Measurements from ENCODE around the gene GAB1.

Gene GAB1

GRCh38 chr4:143382596-143382995 lies 45.9 kb downstream of the GAB1 start:
- Histone ChIP-seq H3K27me3 (ENCODE audit: control insufficient read depth in 2 of 2, insufficient read depth in 2 of 2, low read length in 2 of 2) (no peaks in the 10 kb centered on the region), H3K4me1 (ENCODE audit: control insufficient read depth in 2 of 2, insufficient read depth in 2 of 2, low read length in 2 of 2) (peaks cover 17 to 35% of the 10 kb centered on the region in 2 donors), H3K27ac (ENCODE audit: low read depth in 2 of 2, low read length in 2 of 2) (peak overlapping the region; percentile 27 to 54), H3K9ac (ENCODE audit: low read depth in 1 of 2, low read length in 2 of 2) (no peak overlapping the region), H3K9me3 (ENCODE audit: control insufficient read depth in 2 of 2, low read length in 2 of 2) (no peaks in the 10 kb centered on the region), H3K4me3 (ENCODE audit: low read length in 2 of 2) (no peak overlapping the region), H3K36me3 (ENCODE audit: control insufficient read depth in 2 of 2, insufficient read depth in 2 of 2, low read length in 2 of 2) (no peaks in the 10 kb centered on the region)

GRCh38 chr4:143383005-143383574 lies 46.4 kb downstream of the GAB1 start:
- H3K4me3 ChIP-seq (ENCODE audit: low read length in 2 of 2), result no peak overlapping the region
- no peaks in the 10 kb centered on the region for H3K27me3 ChIP-seq (ENCODE audit: control insufficient read depth in 2 of 2, insufficient read depth in 2 of 2, low read length in 2 of 2)
- no peaks in the 10 kb centered on the region for H3K9me3 ChIP-seq (ENCODE audit: control insufficient read depth in 2 of 2, low read length in 2 of 2)
- peak overlapping the region in 1 of 2 donors; percentile 27 for H3K27ac ChIP-seq (ENCODE audit: low read depth in 2 of 2, low read length in 2 of 2)
- H3K36me3 ChIP-seq (ENCODE audit: control insufficient read depth in 2 of 2, insufficient read depth in 2 of 2, low read length in 2 of 2), result no peaks in the 10 kb centered on the region
- no peak overlapping the region for H3K9ac ChIP-seq (ENCODE audit: low read depth in 1 of 2, low read length in 2 of 2)
- H3K4me1 ChIP-seq (ENCODE audit: control insufficient read depth in 2 of 2, insufficient read depth in 2 of 2, low read length in 2 of 2), result peaks cover 17 to 36% of the 10 kb centered on the region in 2 donors

DNA sequence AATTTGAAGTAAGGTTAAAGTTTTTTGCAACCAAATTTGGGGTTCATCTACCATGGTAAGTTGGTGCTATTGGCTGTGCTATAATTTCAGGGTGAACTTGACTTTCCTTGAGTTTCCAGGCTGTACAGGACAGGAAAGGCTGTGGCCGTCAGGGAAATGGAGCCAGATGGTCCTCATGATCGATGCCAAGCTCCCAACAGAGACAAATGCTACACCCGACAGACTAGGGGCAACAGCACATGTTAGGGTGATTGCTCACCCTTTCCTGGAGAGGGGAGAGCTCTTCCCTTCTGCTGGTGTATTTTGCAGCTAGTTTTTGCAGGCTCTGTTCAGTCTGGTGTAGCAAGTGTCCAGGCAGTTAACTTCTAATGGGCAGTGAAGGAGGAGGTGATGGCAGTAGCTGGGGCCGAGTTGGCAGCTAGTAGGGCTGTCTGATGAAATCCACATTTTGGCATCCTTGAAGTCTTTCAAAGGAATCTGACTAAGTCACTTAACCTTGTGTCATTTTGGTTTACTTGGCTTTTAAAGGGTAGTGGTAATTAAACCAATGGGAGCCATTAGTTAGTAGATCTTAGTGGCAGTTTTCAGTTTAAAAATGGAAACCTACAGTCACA lies 47.8 kb downstream of the GAB1 start:
- no peaks in the 10 kb centered on the region for H3K27me3 ChIP-seq (ENCODE audit: control insufficient read depth in 2 of 2, insufficient read depth in 2 of 2, low read length in 2 of 2)
- H3K9me3 ChIP-seq (ENCODE audit: control insufficient read depth in 2 of 2, low read length in 2 of 2), result no peaks in the 10 kb centered on the region
- H3K36me3 ChIP-seq (ENCODE audit: control insufficient read depth in 2 of 2, insufficient read depth in 2 of 2, low read length in 2 of 2), result no peaks in the 10 kb centered on the region
- H3K4me3 ChIP-seq (ENCODE audit: low read length in 2 of 2), result no peak overlapping the region
- H3K27ac ChIP-seq (ENCODE audit: low read depth in 2 of 2, low read length in 2 of 2), result no peak overlapping the region
- H3K4me1 ChIP-seq (ENCODE audit: control insufficient read depth in 2 of 2, insufficient read depth in 2 of 2, low read length in 2 of 2), result peaks cover 17 to 38% of the 10 kb centered on the region in 2 donors
- H3K9ac ChIP-seq (ENCODE audit: low read depth in 1 of 2, low read length in 2 of 2), result no peak overlapping the region

GRCh38 chr4:143386812-143387211 lies 50.1 kb downstream of the GAB1 start:
- Histone ChIP-seq H3K4me1 (ENCODE audit: control insufficient read depth in 2 of 2, insufficient read depth in 2 of 2, low read length in 2 of 2) (peaks cover 9 to 29% of the 10 kb centered on the region in 2 donors), H3K4me3 (ENCODE audit: low read length in 2 of 2) (no peak overlapping the region), H3K9ac (ENCODE audit: low read depth in 1 of 2, low read length in 2 of 2) (no peak overlapping the region), H3K27ac (ENCODE audit: low read depth in 2 of 2, low read length in 2 of 2) (no peak overlapping the region), H3K9me3 (ENCODE audit: control insufficient read depth in 2 of 2, low read length in 2 of 2) (no peaks in the 10 kb centered on the region), H3K27me3 (ENCODE audit: control insufficient read depth in 2 of 2, insufficient read depth in 2 of 2, low read length in 2 of 2) (no peaks in the 10 kb centered on the region), H3K36me3 (ENCODE audit: control insufficient read depth in 2 of 2, insufficient read depth in 2 of 2, low read length in 2 of 2) (no peaks in the 10 kb centered on the region)

DNA sequence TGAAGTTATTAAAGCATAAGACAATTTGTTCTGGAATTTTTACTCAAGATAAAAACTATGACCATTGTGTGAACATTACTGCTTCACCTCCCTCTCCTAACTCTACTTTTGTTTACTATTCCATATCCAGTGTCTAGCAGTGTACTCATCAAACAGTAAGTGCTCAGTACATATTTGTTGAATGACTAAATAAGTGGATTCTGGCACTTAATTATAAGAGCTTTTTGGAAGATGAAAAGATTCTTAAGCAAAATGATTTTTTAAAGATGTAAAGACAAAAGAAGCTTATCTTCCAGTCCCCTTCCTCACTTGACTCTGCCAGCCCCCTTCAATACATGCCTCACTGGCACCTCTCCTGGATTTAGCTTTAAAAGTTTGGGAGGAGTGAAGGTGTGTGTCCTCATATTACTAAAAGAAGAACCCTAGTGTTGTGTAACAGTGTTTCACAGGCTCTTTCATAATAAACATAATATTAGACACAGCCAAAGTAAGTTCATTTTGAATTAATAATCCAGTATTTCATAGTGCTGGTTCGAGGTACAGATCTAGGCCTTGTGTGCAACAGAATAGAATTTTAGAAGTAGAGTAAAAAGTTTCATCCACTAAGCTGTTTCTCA lies 53.0 kb downstream of the GAB1 start:
- no peaks in the 10 kb centered on the region for H3K9me3 ChIP-seq (ENCODE audit: control insufficient read depth in 2 of 2, low read length in 2 of 2)
- H3K4me1 ChIP-seq (ENCODE audit: control insufficient read depth in 2 of 2, insufficient read depth in 2 of 2, low read length in 2 of 2), result peaks cover 0 to 13% of the 10 kb centered on the region in 2 donors
- H3K4me3 ChIP-seq (ENCODE audit: low read length in 2 of 2), result no peak overlapping the region
- H3K27me3 ChIP-seq (ENCODE audit: control insufficient read depth in 2 of 2, insufficient read depth in 2 of 2, low read length in 2 of 2), result no peaks in the 10 kb centered on the region
- H3K27ac ChIP-seq (ENCODE audit: low read depth in 2 of 2, low read length in 2 of 2), result no peak overlapping the region
- H3K9ac ChIP-seq (ENCODE audit: low read depth in 1 of 2, low read length in 2 of 2), result no peak overlapping the region
- no peaks in the 10 kb centered on the region for H3K36me3 ChIP-seq (ENCODE audit: control insufficient read depth in 2 of 2, insufficient read depth in 2 of 2, low read length in 2 of 2)

DNA sequence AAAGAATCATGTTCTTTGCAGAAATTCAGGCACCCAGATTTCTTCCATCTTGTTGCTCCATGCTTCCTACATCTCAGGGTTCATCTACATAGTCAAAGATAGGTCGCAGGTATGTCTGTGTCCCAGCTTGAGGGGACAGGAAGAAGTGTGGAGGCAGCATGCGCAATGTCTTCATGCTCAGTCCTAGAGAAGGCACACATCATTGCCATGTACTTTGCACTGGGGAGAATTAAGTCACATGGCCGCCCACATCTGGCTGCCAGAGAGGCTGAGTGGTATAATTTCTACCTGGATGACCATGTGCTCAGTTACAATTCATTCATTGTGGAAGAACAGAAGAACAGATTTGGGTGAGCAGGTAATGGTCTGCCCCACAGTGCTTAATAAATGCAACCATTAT lies 54.1 kb downstream of the GAB1 start:
- no peak overlapping the region for H3K27ac ChIP-seq (ENCODE audit: low read depth in 2 of 2, low read length in 2 of 2)
- no peak overlapping the region for H3K4me3 ChIP-seq (ENCODE audit: low read length in 2 of 2)
- H3K9me3 ChIP-seq (ENCODE audit: control insufficient read depth in 2 of 2, low read length in 2 of 2), result no peaks in the 10 kb centered on the region
- no peak overlapping the region for H3K9ac ChIP-seq (ENCODE audit: low read depth in 1 of 2, low read length in 2 of 2)
- H3K4me1 ChIP-seq (ENCODE audit: control insufficient read depth in 2 of 2, insufficient read depth in 2 of 2, low read length in 2 of 2), result peaks cover 0 to 13% of the 10 kb centered on the region in 2 donors
- H3K27me3 ChIP-seq (ENCODE audit: control insufficient read depth in 2 of 2, insufficient read depth in 2 of 2, low read length in 2 of 2), result no peaks in the 10 kb centered on the region
- H3K36me3 ChIP-seq (ENCODE audit: control insufficient read depth in 2 of 2, insufficient read depth in 2 of 2, low read length in 2 of 2), result peaks cover 0 to under 1% of the 10 kb centered on the region in 2 donors

GRCh38 chr4:143391261-143391660 lies 54.6 kb downstream of the GAB1 start:
- Histone ChIP-seq H3K9me3 (ENCODE audit: control insufficient read depth in 2 of 2, low read length in 2 of 2) (no peaks in the 10 kb centered on the region), H3K9ac (ENCODE audit: low read depth in 1 of 2, low read length in 2 of 2) (no peak overlapping the region), H3K4me3 (ENCODE audit: low read length in 2 of 2) (no peak overlapping the region), H3K36me3 (ENCODE audit: control insufficient read depth in 2 of 2, insufficient read depth in 2 of 2, low read length in 2 of 2) (peaks cover 0 to 4% of the 10 kb centered on the region in 2 donors), H3K27ac (ENCODE audit: low read depth in 2 of 2, low read length in 2 of 2) (no peak overlapping the region), H3K27me3 (ENCODE audit: control insufficient read depth in 2 of 2, insufficient read depth in 2 of 2, low read length in 2 of 2) (no peaks in the 10 kb centered on the region), H3K4me1 (ENCODE audit: control insufficient read depth in 2 of 2, insufficient read depth in 2 of 2, low read length in 2 of 2) (peaks cover 0 to 13% of the 10 kb centered on the region in 2 donors)

GRCh38 chr4:143391895-143392294 lies 55.2 kb downstream of the GAB1 start:
- no peak overlapping the region for H3K27ac ChIP-seq (ENCODE audit: low read depth in 2 of 2, low read length in 2 of 2)
- no peaks in the 10 kb centered on the region for H3K9me3 ChIP-seq (ENCODE audit: control insufficient read depth in 2 of 2, low read length in 2 of 2)
- H3K36me3 ChIP-seq (ENCODE audit: control insufficient read depth in 2 of 2, insufficient read depth in 2 of 2, low read length in 2 of 2), result peaks cover 0 to 4% of the 10 kb centered on the region in 2 donors
- no peak overlapping the region for H3K4me3 ChIP-seq (ENCODE audit: low read length in 2 of 2)
- no peak overlapping the region for H3K9ac ChIP-seq (ENCODE audit: low read depth in 1 of 2, low read length in 2 of 2)
- peaks cover 0 to 11% of the 10 kb centered on the region in 2 donors for H3K4me1 ChIP-seq (ENCODE audit: control insufficient read depth in 2 of 2, insufficient read depth in 2 of 2, low read length in 2 of 2)
- no peaks in the 10 kb centered on the region for H3K27me3 ChIP-seq (ENCODE audit: control insufficient read depth in 2 of 2, insufficient read depth in 2 of 2, low read length in 2 of 2)

DNA sequence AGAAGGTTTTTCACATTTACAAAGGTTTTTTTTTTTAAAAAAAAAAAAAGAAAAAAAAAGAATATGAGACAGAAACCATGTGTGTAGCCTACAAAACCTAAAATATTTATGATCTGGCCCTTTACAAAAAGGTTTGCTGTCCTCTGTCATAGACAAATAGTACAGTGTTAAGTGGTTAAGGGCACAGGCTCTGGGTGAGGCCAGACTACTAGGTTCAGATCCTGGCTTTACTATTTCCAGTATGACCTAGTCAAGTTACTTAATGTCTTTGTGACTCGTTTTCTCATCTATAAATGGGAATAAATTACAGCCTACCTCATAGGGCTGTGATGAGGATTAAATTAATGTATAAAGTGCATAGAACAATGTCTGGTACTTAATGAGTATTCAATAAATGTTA lies 56.5 kb downstream of the GAB1 start:
- Histone ChIP-seq H3K36me3 (ENCODE audit: control insufficient read depth in 2 of 2, insufficient read depth in 2 of 2, low read length in 2 of 2) (peaks cover 0 to 4% of the 10 kb centered on the region in 2 donors), H3K27me3 (ENCODE audit: control insufficient read depth in 2 of 2, insufficient read depth in 2 of 2, low read length in 2 of 2) (no peaks in the 10 kb centered on the region), H3K9ac (ENCODE audit: low read depth in 1 of 2, low read length in 2 of 2) (no peak overlapping the region), H3K4me3 (ENCODE audit: low read length in 2 of 2) (no peak overlapping the region), H3K9me3 (ENCODE audit: control insufficient read depth in 2 of 2, low read length in 2 of 2) (no peaks in the 10 kb centered on the region), H3K4me1 (ENCODE audit: control insufficient read depth in 2 of 2, insufficient read depth in 2 of 2, low read length in 2 of 2) (peaks cover 0 to 6% of the 10 kb centered on the region in 2 donors), H3K27ac (ENCODE audit: low read depth in 2 of 2, low read length in 2 of 2) (no peak overlapping the region)

DNA sequence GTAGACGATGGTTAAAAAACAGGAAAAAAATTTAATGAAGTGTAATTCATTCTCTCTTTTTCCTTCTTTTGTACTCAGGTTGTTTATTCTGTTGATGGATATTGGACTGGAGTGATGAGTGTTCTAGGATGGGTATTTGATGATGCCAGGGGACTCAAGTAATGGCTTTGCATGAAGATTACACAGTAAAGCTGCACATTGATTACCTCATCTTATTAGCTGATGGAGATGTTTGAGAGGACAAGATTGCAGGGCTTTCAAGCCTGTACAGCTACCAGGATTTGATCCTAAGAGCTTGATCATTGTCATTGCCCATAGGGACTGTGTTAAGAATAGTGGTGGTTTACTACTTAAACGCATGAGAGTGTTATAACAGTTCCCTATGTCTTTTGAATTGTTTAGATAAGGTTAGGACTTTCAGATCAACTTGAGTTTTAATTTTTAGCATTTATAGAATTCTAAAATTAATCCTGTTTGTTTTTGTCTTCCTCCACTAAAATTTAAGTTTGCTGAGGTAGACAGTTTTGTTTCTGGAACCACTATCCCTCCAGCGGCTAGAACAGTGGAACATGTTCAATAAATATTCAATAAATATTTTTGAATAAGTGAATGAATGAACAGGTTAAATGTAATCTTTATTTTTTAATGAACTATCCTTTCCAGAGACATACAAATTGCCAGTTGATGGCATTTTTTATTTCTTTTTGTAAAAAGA lies 58.2 kb downstream of the GAB1 start:
- H3K27ac ChIP-seq (ENCODE audit: low read depth in 2 of 2, low read length in 2 of 2), result no peak overlapping the region
- no peaks in the 10 kb centered on the region for H3K9me3 ChIP-seq (ENCODE audit: control insufficient read depth in 2 of 2, low read length in 2 of 2)

More for the DNA sequence above, 58.2 kb downstream of the GAB1 start:
- Histone ChIP-seq H3K36me3 (ENCODE audit: control insufficient read depth in 2 of 2, insufficient read depth in 2 of 2, low read length in 2 of 2) (peaks cover 0 to 4% of the 10 kb centered on the region in 2 donors), H3K4me3 (ENCODE audit: low read length in 2 of 2) (no peak overlapping the region), H3K9ac (ENCODE audit: low read depth in 1 of 2, low read length in 2 of 2) (no peak overlapping the region), H3K27me3 (ENCODE audit: control insufficient read depth in 2 of 2, insufficient read depth in 2 of 2, low read length in 2 of 2) (no peaks in the 10 kb centered on the region), H3K4me1 (ENCODE audit: control insufficient read depth in 2 of 2, insufficient read depth in 2 of 2, low read length in 2 of 2) (peaks cover 0 to 4% of the 10 kb centered on the region in 2 donors)

Measured in mucosa of rectum (tissue), 2 donors.